Fibroblast of the conjunctiva (primary cell): ENCODE results near the gene LARP4B.

Experiments used
- DNase-seq: peaks from one replicate; pipeline ENCODE4 v3.0.0-alpha.2; 2010; ENCODE audit warnings: low read depth

LARP4B gene

GRCh38 chr10:824946-825345, 106.6 kb downstream of the LARP4B start:
- no peak for DNase-seq

GRCh38 chr10:824497-824896, 107.0 kb downstream of the LARP4B start:
- DNase-seq: no peak

DNA sequence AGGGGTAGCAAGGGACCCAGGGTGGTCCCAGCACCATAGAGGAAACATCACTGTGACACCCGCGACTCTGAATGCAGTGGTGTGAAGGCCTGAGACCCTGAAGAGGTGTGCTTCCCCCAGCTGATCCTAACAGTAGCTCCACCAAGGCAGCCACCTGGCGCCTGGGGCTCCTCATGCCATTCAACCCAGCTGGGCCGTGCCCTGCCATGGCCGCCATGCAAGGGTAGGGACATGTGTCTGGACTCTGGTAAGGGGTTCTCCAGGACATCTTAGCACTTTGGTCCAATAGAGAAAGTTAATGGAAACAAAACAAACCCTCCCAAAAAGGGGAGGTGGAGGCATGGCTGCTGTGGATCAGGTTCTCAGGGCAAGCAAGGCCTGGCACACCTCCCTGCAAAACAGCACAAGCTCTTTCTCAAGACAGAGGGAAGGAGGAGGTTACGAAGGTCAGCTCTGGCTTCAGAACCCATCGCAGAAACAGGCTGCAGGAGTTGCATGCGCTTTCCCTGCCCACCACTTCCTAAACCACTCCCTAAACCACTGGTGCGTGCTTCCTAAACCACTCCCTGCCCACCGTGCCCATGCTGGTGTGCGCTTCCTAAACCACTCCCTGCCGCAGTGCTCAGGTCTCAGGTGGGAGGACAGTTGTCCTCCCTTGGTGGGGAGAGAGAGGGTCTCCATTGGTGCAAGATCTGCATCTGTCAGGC, 108.7 kb downstream of the LARP4B start:
- no peak for DNase-seq

GRCh38 chr10:822197-822596, 109.3 kb downstream of the LARP4B start:
- no peak for DNase-seq

GRCh38 chr10:821322-821721, 110.2 kb downstream of the LARP4B start:
- DNase-seq: no peak

DNA sequence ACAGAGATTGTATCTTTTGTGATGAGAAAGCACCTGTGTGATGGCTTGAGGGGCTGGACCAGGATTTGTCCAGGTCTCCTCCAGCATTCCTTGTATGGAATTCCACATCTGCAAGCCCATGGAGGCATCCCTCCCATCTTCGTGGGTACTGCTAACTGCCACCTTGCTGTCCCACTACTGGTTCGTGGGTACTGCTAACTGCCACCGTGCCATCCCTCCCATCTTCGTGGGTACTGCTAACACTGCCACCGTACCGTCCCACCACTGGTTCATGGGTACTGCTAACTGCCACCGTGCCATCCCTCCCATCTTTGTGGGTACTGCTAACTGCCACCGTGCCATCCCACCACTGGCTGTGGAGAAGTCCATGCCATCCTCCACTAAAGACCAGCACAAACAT, 111.7 kb downstream of the LARP4B start:
- DNase-seq: no peak

DNA sequence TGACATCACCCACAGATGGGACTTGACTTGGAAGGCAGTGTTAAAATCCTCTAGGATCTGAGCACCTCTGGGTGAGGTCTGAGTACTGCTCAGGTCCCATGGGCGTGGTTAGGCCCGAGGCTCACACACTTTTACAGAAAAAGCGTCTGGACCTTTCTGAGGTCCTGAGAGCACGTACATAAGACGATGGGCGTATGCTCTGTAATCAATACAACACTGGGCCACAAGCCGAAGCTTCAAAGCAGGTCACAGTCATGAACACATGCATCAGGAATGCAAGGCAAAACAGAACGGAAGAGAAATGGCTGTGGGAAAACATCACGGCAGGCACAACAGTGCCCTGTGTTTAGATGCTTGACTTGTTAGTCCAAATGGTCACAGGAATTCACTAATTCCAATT, 112.2 kb downstream of the LARP4B start:
- no peak for DNase-seq

DNA sequence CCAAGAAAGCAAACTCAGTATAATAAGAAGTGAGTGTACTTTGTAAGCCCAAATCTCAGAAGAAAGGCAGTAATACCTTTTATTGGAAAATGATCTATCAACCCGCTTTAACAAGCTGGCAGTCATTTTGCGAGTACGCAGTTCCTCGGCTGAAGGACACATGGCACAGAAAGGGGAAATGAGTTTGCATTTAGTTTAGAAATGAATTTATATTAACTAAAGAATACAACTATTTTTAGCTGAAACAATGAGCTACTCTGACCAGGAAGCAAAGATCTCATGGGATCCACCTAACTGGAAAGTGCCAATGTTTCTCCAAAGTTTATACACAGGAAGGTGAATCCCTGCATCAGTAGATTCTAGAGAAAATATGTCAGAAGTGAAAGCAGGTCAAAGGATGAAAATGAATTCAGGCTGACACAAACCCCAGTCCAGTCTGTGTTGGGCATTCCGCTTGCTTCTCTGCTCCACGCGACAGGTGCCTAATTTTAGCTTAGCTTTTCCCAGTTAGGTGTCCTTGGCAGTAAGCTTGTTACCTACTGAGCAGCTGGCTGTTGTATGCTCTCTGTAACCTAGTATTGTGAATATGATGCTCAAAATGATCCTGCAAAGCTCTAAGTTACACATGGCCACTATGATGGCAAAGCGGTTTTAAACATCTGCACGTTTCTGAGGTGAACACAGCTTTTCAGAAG, 112.8 kb downstream of the LARP4B start:
- DNase-seq: no peak

DNA sequence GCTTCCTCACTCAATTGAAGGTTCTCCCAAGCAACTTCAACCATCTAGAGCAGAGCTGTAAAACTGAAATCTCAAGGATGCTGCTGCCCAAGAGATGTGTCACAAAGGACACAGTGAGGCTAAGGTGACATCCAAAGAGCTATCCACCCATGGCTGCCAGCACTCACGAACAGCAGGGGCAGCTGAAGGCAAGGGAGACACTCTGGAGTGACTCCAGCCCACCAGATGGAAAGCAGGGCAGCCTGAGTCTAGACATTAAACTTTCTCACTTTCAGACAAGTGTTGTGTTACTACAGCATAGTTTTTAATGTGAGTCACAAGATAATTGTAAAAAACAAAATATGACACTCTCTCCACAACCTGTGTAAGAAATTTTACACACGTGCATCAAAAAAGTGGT, 113.5 kb downstream of the LARP4B start:
- no peak for DNase-seq

DNA sequence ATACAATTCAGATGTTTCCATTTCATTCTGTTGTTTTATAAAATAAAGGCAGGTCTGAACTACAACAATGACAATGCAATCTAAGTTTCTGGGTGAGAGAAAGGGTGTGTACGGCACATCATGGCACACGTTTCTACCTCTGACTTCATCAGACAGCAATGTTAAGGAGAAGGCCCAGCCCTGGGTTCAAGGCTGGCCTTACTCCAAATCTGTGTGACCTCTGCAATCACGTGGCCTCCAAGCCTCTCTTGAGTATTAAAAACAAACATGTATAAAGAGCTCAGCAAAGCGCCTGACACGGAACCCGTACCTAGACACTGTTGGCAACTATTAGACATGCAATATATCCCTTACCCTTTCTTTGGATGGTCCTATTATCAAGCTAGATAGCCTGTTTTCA, 114.1 kb downstream of the LARP4B start:
- no peak for DNase-seq

GRCh38 chr10:816958-817357, 114.5 kb downstream of the LARP4B start:
- no peak for DNase-seq

- DNase-seq: no peak
Observed at GRCh38 chr10:816091-816477, 115.4 kb downstream of the LARP4B start.

GRCh38 chr10:815338-816090, 116.0 kb downstream of the LARP4B start:
- no peak for DNase-seq

DNA sequence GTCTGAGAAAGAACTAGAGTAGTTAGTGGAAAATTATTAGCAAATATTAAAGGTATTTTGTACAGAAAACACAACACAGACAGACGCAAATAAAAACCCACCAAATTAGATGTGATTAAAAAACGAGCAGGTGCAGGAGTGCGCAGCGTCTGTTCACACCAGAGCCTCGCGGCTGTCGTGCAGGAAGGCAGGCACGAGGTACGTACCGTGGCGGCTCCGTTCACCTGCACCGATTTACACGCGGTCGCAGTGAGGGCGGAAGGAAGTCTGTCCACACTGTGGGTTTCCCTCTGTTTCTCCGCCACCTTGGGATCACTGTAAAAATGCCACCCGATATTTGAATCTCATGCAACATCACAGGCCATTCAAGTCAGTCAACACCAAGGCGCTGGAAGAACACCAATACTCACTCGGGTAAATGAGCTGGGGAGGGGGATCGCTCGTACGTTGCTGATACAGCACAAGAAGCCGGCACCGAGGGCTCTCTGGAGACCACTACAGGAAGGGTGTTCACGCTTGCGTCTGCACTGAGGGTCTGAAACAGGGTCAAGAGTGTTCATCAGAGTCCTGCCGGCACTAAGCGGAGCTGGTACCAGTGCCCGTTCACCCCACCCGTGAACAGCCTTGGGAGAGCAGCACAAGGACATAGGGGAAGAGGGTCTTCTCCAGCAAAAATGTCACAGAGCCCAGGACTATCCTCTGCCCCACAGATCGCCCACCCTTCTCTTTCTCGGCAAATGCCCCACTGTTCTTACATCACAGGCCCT, 116.8 kb downstream of the LARP4B start:
- no peak for DNase-seq

- no peak for DNase-seq
Observed at GRCh38 chr10:813286-813685, 118.2 kb downstream of the LARP4B start.

DNA sequence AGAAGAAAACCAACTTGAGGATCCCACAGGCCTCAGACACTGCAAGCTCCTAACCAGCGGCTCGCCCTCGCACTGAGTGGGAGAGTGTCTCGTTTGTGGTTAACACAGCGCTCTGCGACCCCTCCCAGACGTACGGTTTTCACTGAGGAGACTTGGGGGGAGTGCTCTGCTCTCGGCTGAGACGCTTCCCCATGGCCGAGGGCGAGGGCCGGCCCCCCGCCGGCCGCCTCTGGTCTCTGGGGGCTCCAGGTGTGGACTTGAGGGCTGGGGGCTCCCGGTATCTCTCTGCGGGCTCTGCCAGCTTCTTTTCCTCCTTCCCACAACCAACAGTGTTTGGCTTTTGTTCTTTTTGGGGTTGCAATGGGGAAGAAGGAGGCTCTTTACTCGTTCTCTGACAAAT, 118.7 kb downstream of the LARP4B start:
- no peak for DNase-seq

- DNase-seq: no peak
Observed at GRCh38 chr10:811379-812175, 119.9 kb downstream of the LARP4B start.

- DNase-seq: peak; percentile 23
Observed at GRCh38 chr10:810351-810846, 121.1 kb downstream of the LARP4B start.

DNA sequence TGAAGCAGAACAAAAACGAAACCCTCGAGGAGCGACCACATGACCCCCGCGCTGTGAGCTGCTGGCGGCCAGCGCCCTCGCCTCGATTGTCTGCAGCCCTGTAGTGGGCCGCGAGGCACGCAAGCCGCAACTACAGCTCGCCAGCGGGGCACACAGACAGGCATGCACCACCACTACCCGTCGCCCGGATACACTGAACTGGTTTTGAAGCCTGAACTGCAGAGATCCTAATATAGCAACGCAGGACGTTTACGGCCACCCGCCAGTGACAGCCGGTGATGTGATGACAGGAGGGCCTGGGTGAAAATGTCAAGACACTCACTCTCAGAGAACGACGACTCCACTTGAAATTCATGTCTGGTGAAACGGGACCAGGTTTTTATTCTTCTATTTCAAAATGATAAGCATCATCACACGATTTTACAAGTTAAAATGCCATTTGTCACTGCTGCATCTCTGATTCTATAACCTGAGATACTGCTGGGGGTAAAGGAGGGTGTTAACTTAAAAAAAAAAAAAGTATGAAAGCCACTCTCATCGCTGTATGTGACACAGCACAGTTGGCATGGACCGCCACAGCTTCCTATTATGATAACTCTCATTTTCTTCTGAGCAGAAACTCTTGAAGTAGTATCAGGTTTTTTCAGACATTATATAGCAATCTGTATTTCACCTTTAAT, 121.7 kb downstream of the LARP4B start:
- DNase-seq: no peak

- DNase-seq: no peak
Observed at GRCh38 chr10:807958-808353, 123.5 kb downstream of the LARP4B start.
